Erythroblast (primary cell): ENCODE results near the gene MYO1F.
"Not testable (repeated sequence)": the region's sequence is repeated elsewhere in the genome, so short reads cannot be mapped to it uniquely, and the experiment has no call there.

Source experiments
- DNase-seq, 2 experiments: peaks; one replicate each; lab custom pipeline; 2025; lab: John Stamatoyannopoulos, UW
- GATA1 ChIP-seq: IDR thresholded peaks from 2 replicates; pipeline ENCODE4 v1.6.1; 2011; ENCODE audit warnings: low read depth, mild to moderate bottlenecking, control low read depth, low read length, moderate library complexity
- POLR2A ChIP-seq: IDR thresholded peaks from 2 replicates; pipeline ENCODE4 v1.6.1; 2011; ENCODE audit warnings: mild to moderate bottlenecking, low read length

The MYO1F gene

DNA sequence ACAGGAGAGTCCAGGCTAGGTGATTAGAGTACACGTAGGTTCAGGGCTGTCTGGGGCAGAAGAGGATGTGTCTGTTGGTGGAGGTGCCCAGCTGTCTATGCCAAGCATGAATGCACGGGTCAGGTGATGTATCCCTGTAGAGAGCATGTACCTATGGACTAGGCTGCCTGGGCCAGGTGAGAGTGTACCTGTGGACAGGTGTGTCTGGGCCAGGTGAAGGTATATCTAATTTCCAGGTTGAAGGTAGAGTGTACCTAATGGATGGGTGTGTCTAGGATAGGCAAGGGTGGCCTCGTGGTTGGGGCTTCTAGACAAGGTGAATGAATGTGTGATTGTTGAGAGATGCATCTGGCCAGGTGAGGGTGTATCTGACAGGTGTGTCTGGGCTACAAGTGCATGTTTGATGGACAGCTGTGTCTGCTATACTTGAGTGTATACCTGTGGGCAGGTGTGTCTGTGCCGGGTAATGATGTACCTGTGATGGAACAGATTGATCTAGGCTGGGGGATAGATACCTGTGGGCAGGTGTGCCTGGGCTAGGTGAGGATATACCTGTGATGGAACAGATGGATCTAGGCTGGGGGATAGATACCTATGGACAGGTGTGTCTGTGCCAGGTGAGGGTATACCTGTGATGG lies 47.8 kb downstream of the MYO1F start:
- no peak for DNase-seq
- TF ChIP-seq GATA1: no peak
- TF ChIP-seq POLR2A: no peak

DNA sequence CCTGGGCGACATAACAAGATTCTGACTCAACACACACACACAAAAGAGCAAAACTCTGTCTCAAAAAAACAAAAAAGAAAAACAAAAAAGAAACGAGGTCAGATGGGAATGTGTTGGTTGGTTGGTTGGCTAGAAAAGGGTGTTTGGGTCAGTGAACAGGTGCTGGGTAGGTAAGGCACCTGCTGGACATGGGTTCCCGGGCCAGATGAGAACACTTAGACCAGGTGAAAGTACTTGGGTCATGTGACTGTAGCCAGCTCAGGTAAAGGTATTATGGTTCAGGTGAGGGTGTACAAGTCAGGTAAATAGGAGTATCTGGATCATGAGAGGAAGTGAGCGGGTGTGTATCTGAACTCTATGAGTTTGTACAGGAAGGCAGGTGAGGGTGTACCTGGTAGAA lies 48.7 kb downstream of the MYO1F start:
- DNase-seq: no peak
- no peak for TF ChIP-seq GATA1

DNA sequence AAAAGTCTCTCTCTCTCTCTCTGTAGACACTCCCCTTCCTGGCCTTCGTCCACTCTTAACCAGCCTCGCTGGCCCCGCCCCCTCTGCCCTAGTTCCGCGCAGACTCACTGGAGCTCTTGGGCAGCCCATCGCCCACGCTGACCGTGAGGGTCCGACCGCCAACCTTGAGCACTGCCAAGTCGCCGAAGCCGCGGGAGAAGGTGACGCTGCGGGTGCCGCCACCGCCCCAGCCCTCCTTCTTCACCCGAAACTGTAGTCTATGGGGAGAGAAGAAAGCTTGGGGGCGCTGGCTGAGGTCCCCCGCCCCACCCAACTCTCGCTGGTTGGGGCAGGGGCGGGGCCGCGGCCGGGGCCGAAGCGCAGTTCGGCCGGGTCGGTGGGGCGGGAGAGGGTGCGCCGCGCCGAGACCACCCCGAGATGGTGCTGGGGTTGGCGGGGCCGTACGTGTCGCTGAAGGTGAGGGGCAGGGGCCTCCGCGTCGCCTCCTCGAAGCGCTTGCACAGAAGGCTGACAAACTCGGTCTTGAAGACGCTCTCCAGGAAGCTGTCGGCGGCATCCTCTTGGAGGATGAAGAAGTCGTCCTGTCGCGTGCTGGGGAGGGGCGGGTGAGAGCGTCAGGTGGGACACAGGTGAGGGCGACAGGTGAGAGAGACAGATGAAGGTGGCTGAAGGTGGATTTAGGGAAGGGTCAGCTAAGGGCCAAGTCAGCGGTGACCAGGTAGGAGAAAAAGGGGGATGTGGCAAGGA lies 50.7 kb downstream of the MYO1F start:
- no peak for DNase-seq
- no peak for TF ChIP-seq GATA1

DNA sequence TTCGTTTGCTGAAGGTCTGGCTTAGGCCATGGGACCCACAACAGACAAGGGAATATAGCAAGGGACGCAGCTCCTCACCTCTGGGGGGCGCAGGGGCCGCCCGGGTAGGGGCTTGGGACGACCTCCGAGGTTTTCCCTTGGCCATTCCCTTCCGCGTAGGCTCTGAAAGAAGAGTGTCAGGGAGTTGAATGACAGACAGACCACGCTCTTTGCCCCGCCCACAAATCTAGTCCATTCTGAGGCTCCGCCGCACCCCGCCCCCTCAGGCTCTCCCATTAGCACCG lies 51.9 kb downstream of the MYO1F start:
- no peak for DNase-seq
- TF ChIP-seq POLR2A: no peak
- TF ChIP-seq GATA1: no peak

DNA sequence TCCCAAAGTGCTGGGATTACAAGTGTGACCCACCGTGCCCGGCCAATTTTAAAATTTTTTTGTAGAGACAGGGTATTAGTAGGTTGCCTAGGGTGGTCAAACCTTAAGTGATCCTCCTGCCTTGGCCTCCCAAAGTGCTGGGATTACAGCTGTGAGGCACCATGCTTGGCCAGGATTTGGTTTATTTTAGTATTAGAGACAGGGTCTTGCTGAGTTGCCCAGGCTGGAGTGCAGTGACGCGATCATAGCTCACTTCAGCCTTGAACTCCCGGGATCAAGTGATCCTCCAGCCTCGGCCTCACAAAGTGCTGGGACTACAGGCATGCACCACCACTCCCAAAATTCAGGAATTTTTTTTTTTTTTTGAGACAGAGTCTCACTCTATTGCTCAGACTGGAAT lies 57.9 kb downstream of the MYO1F start:
- TF ChIP-seq POLR2A: no peak
- TF ChIP-seq GATA1: no peak
- DNase-seq: no peak

DNA sequence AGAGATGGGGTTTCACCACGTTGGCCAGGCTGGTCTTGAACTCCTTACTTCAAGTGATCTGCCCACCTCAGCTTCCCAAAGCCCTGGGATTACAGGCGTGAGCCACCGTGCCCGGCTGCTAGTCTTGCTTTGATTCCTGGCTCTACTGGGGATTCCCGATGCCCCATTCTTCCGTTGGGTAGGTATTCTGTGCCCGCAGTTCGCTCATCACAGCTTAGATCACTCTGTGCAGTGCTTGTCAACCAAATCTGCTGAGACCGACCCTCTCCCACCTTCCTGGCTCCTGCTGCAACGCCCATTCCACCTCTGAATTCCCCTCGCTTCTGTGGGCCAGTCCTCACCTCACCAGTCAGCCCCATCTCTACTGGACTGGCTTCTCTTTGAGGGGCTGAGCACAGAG lies 58.7 kb downstream of the MYO1F start:
- TF ChIP-seq GATA1: no peak
- no peak for TF ChIP-seq POLR2A
- no peak for DNase-seq

DNA sequence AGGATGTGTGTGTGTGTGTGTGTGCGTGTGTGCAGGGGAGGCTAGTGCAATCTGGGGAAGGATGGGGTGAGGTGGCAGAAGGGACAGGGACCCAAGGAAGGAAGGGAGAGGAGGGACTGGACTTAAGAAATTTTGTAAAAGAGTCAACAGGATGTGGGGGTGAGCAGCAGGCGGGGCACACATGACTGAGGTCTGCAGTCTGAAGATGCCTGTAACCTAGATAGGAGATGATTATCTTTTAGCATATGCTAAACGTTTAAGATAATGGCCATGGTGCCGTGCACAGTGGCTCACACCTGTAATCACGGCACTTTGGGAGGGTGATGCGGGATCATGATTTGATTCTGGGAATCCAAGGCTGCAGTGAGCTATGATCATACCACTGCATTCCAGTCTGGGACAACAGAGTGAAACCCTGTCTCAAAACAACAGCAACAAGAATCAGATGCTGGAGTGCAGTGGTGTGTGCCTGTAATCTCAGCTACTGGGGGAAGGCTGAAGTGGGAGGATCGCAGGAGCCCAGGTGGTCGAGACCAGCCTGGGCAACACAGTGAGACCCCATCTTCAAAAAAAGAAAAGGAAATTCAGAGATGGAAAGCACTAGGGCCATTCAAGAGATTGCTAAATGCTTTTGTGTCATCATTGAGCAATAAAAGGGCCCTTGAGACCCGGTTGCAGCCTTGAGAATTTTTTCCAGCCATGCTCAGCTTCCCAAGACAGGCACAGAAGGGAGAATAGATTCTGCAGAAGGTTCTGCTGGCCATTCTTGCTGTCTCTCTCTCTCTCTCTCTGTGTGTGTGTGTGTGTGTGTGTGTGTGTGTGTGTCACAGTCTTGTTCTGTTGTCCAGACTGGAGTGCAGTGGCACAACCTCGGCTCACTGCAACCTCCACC lies 59.4 kb downstream of the MYO1F start:
- TF ChIP-seq POLR2A (no peak), GATA1 (no peak)
- DNase-seq: peak in 1 of 2 experiments; percentile 43

DNA sequence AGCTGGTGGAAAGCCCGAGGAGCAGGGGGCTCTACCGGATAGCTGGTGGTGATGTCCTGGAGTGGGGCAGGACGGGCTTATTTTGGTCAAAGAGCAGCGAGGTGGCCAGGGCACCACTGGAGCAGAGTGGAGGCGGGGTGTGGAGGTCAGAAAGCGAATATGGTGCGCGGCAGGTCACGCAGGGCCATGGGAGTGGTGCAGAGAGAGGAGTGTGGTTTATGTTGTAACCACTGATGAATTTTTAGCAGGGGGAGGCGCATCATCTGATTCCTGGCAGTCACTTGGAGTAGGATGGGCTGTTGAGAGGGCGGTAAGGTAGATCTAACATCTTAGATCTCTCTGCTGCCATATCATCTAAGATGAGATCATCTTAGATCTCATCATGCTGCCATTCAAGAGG lies 61.9 kb downstream of the MYO1F start:
- TF ChIP-seq POLR2A: no peak
- no peak for TF ChIP-seq GATA1
- DNase-seq: peak in 1 of 2 experiments; percentile 36

DNA sequence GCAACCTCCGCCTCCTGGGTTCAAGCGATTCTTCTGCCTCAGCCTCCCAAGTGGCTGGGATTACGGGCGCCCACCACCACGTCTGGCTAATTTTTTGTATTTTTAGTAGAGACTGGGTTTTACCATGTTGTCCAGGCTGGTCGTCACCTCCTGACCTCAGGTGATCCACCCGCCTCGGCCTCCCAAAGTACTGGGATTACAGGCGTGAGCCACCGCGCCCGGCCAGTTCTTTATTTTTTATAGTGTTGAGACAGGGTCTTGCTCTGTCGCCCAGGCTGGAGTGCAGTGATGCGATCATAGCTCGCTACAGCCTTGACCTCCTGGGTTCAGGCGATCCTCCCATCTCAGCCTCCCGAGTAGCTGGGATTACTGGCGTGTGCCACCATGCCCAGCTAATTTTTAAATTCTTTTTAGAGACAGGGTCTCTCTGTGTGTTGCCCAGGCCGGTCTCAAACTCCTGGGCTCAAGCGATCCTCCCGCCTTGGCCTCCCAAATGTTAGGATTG lies 62.7 kb downstream of the MYO1F start:
- DNase-seq: not testable (repeated sequence)

DNA sequence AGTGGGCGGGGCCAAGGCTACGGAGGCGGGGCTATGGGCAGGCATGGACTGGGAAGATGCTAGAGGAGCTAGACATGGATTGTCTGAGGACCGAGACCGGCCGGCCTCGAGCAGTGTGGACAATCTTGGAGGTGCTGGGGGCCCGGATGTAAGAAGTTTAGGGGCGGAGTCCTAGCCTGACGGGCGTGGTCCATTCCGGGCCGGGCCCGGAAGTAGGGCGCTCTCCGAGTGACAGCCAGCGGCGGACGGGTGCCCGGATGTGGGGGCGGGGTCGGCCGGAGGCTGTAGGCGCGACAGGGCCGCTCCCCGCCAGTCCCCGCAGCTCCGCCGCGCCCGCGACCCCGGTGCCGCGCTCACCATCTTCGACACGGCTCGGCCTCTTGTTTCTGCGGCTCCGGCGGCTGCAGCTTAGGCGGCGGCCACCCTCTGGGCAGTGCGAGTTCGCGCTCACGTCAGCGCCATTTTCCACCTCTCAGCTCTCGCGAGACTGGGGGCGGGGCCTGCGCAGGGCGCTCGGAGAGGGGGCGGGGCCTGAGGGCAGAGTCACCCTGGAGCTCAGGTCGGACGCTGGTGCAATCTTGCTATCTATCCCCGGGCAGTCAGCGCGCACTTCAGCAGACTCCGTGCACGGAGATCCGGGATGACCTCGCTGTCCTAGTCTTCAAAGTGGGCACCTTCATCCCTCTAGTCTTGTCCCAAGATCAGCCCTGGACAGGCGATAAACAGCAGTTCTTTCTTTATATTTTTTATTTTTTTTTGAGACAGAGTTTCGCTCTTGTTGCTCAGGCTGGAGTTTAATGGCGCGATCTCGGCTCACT lies 63.3 kb downstream of the MYO1F start, which contains the start of gene ZNF414:
Gene ZNF414, minus strand, starts transcription at position 481 of the 818 bp plus-strand sequence. Its CDS starts 121 bp downstream, at position 360.
- DNase-seq: peak; percentile 97 to 99
- peak; percentile 61 for TF ChIP-seq POLR2A
- TF ChIP-seq GATA1: no peak

DNA sequence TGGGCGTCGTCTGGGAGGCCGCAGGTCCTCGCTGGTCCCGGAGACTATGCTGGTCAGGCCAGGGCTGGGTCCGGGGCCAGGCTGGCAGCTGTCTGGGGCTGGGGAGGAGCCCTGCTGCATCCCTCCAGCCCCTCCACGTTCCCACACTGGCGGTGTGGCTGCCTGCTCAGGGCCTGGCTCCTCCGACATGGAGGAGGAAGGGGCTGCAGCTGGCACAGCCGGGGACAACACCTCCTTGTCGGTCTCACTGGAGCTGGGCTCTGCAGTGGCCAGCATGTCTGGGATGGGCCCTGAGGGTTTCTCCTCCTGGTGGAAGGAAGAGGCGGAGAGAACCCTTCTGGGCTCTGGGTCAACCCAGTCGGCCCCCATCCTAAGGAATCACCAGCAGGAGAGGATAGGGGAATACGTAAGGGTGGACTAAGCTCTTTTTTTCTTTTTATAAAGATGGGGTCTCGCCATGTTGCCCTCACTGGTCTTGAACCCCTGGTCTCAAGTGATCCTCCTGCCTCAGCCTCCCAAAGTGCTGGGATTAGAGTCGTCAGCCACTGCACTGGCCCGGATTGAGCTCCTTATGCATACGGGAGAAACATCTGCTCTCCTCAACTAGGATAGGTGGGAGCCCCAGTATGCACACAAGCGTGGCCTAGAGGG lies 64.1 kb downstream of the MYO1F start:
- DNase-seq: no peak
- TF ChIP-seq GATA1 (no peak), POLR2A (no peak)

DNA sequence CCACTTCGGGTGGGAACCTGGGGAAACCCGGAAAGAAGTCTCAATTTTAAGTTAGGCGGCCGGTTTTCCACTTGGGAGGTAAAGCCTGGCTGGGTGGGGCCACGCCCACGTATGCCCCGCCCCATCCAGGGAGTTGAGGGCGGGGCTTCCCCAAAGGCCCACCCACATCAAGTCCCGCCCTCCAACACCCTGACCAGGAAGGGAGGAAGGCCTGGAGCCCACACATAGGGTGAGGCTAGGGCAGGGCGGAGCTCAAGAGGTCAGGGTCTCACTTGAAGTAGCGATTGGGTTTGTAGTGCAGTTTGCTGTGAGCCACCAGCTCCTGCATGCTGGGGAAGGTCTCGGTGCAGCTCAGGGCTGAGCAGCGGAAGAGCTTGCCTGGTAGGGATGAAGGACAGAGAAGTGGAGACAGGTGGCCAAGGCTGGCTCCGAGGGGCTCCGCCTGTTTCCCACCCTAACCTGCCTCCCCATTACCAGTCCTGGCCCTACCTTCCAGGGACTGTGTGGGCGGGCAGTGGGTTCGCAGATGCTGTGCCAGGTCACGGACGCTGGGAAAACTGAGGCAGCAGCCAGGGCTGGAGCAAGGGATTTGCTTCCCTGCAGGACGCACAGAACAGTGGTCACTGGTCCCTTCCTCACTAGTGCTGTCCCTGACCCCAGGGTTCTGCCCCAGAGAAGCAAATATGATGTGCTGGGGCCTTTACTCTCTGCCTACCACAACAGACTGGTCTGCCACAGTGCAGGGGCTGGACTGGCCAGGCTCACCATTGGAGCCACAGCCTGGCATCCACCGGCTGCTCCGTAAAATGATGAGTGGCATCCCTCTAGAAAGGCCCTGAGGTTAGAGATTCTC lies 64.9 kb downstream of the MYO1F start:
- peak; percentile 60 to 64 for DNase-seq
- TF ChIP-seq GATA1 (no peak), POLR2A (no peak)
